Epithelial cell of proximal tubule (primary cell): ENCODE measurements around the gene CTRB1. TPM values are rescaled to one million over a fixed set of nuclear protein-coding genes. Genes with fewer than 3 reads are reported as not detected.

Source experiments
- DNase-seq: peaks from one replicate; pipeline ENCODE4 v3.0.0-alpha.2; 2011; ENCODE audit warnings: low read depth
- H3K4me3 ChIP-seq: 2 replicates; pipeline ENCODE4 v1.5.1; 2011; ENCODE audit warnings: low read depth, mild to moderate bottlenecking, low read length
- CTCF ChIP-seq: conservative IDR thresholded peaks from 2 replicates; pipeline ENCODE4 v1.5.1; 2012; ENCODE audit warnings: low read depth, mild to moderate bottlenecking, low read length
- total RNA-seq: library from RNA; depleted of rRNA; stranded (reverse); fragments of >200 nt; gene quantifications from 2 replicates; pipeline ENCODE4 v1.2.3, GENCODE V29; 2015

Gene CTRB1
- total RNA-seq, 1 donor from 2014 or later: not detected

- H3K4me3 ChIP-seq: no peak overlapping the region
- no peak for DNase-seq
- no peak for TF ChIP-seq CTCF
Measured at GRCh38 chr16:75261590-75262078, 42.8 kb downstream of the CTRB1 start.

- H3K4me3 ChIP-seq: peak overlapping the region; percentile 15
- no peak for TF ChIP-seq CTCF
- DNase-seq: no peak
Measured at GRCh38 chr16:75262104-75262799, 43.5 kb downstream of the CTRB1 start.

GRCh38 chr16:75262800-75263127 is 44.0 kb downstream of the CTRB1 start:
- no peak for DNase-seq
- peak overlapping the region; percentile 4 for H3K4me3 ChIP-seq
- TF ChIP-seq CTCF: no peak

- no peak for TF ChIP-seq CTCF
- DNase-seq: no peak
- H3K4me3 ChIP-seq: peak overlapping the region; percentile 90
Measured at GRCh38 chr16:75263291-75263962, 44.6 kb downstream of the CTRB1 start.

GRCh38 chr16:75263963-75264445 is 45.2 kb downstream of the CTRB1 start:
- peak overlapping the region; percentile 90 for H3K4me3 ChIP-seq
- TF ChIP-seq CTCF: no peak
- no peak for DNase-seq

- peak overlapping the region; percentile 90 for H3K4me3 ChIP-seq
- no peak for TF ChIP-seq CTCF
- no peak for DNase-seq
Measured at GRCh38 chr16:75264457-75264998, 45.7 kb downstream of the CTRB1 start.
